ENCODE results near the gene PRLHR.

The PRLHR gene

DNA sequence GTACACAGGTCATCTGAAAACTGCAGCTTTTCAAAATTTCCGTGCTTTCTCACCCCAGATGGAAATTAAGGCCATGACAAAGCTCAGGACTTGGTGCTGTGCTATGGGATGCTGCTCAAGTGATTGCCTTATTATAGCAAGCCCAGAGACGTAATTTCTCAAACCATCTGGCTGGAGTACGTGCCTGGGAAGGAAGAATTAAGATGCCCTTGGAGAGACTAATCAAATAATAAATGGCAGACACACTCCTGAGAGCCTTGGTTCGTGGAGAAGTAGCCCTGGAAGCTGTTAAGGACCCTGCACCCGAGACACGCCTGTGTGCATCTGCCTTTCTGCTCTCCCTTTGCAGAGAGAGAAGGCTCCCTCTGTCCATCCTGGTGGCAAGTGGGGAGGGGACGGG, 38.3 kb upstream of the PRLHR start:
- no peak for TF ChIP-seq CREB1 (IDR thresholded peaks at IDR 0.05; ENCODE audit: low read depth)
- TF ChIP-seq TEAD4 (IDR thresholded peaks at IDR 0.05): no peak
- TF ChIP-seq, protein P1, sequence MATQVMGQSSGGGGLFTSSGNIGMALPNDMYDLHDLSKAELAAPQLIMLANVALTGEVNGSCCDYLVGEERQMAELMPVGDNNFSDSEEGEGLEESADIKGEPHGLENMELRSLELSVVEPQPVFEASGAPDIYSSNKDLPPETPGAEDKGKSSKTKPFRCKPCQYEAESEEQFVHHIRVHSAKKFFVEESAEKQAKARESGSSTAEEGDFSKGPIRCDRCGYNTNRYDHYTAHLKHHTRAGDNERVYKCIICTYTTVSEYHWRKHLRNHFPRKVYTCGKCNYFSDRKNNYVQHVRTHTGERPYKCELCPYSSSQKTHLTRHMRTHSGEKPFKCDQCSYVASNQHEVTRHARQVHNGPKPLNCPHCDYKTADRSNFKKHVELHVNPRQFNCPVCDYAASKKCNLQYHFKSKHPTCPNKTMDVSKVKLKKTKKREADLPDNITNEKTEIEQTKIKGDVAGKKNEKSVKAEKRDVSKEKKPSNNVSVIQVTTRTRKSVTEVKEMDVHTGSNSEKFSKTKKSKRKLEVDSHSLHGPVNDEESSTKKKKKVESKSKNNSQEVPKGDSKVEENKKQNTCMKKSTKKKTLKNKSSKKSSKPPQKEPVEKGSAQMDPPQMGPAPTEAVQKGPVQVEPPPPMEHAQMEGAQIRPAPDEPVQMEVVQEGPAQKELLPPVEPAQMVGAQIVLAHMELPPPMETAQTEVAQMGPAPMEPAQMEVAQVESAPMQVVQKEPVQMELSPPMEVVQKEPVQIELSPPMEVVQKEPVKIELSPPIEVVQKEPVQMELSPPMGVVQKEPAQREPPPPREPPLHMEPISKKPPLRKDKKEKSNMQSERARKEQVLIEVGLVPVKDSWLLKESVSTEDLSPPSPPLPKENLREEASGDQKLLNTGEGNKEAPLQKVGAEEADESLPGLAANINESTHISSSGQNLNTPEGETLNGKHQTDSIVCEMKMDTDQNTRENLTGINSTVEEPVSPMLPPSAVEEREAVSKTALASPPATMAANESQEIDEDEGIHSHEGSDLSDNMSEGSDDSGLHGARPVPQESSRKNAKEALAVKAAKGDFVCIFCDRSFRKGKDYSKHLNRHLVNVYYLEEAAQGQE (IDR thresholded peaks at IDR 0.05; ENCODE audit: low read depth): no peak
- TF ChIP-seq, protein P2, sequence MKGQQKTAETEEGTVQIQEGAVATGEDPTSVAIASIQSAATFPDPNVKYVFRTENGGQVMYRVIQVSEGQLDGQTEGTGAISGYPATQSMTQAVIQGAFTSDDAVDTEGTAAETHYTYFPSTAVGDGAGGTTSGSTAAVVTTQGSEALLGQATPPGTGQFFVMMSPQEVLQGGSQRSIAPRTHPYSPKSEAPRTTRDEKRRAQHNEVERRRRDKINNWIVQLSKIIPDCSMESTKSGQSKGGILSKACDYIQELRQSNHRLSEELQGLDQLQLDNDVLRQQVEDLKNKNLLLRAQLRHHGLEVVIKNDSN (IDR thresholded peaks at IDR 0.05): no peak
- TF ChIP-seq ZBTB7A (IDR thresholded peaks at IDR 0.05; ENCODE audit: low read depth): no peak
- TF ChIP-seq CEBPB (IDR thresholded peaks at IDR 0.05): no peak

DNA sequence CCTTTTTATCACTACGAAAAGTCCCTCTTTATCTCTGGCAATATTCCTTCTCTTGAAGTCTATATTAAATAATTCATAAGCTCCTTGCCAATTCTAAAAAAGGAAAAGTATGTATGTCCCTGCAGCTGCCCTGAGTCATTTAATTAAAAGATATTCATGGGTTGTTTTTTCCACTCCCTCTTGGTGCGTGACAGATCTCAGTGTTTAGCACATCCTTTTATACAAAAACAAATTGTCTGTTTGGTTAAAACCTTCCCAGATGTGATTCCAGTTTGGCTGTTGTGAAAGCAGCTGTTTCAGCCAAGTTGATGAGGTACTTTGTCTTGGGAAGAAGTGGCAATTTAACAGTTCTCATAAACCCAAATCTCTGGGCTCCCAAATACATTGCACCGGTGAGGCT, 33.8 kb upstream of the PRLHR start:
- TF ChIP-seq, protein P2 (IDR thresholded peaks at IDR 0.05): no peak
- TF ChIP-seq EP300 (IDR thresholded peaks at IDR 0.05; ENCODE audit: borderline replicate concordance): no peak
- TF ChIP-seq, protein P1 (IDR thresholded peaks at IDR 0.05; ENCODE audit: low read depth): no peak
- no peak for TF ChIP-seq CEBPB (IDR thresholded peaks at IDR 0.05)
- TF ChIP-seq TAF1 (IDR thresholded peaks at IDR 0.05; ENCODE audit: low read depth): no peak
- TF ChIP-seq CREB1 (IDR thresholded peaks at IDR 0.05; ENCODE audit: low read depth): no peak
- TF ChIP-seq, protein P3, sequence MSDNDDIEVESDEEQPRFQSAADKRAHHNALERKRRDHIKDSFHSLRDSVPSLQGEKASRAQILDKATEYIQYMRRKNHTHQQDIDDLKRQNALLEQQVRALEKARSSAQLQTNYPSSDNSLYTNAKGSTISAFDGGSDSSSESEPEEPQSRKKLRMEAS (IDR thresholded peaks at IDR 0.05): no peak
- no peak for TF ChIP-seq TEAD4 (IDR thresholded peaks at IDR 0.05)
- TF ChIP-seq NFIC (IDR thresholded peaks at IDR 0.05): no peak
- no peak for TF ChIP-seq YY1 (IDR thresholded peaks at IDR 0.05; ENCODE audit: low read depth)
- no peak for TF ChIP-seq ZBTB7A (IDR thresholded peaks at IDR 0.05; ENCODE audit: low read depth)
- no peak for TF ChIP-seq TCF12 (IDR thresholded peaks at IDR 0.05; ENCODE audit: low read depth)

DNA sequence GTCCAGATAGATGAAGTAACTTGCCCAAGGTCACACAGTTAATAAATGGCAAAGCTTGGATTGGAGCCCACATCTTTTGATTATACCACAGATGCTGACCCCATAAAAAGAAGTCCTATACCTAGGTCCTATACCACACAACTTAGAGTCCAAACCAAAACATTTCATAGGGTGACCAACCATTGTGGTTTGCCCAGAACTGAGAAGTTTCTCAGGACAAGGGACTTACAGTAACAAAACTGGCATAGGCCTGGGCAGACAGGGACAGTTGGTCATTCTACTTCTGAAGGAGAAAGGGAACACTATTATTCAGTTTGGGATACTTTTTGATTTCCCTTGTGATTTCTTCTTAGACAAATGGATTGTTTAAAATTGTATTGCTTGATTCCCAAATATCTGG, 32.9 kb upstream of the PRLHR start:
- no peak for TF ChIP-seq TCF12 (IDR thresholded peaks at IDR 0.05; ENCODE audit: low read depth)

DNA sequence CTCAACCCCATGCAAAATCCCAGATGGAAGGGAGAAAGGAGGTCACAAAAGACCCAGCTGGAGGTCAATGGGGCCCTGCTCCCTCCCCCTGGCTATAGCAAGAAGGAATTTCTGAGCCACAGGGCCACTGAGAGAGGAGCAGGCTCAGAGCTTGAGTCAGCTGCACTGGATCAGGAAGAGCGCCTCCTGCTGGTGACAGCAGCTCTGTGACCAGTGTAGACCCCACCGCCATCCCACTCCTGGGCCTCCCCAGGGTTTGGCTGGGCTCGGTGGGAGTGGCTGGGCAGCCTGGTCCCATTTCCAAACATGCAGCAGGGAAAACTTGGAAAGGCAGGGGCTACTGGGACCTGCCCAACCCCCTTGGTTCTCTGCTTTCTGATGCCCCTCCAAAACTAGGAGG, 31.5 kb upstream of the PRLHR start:
- no peak for TF ChIP-seq TCF12 (IDR thresholded peaks at IDR 0.05; ENCODE audit: low read depth)
- no peak for TF ChIP-seq EGR1 (IDR thresholded peaks at IDR 0.05)
- no peak for TF ChIP-seq CEBPB (IDR thresholded peaks at IDR 0.05)
- no peak for TF ChIP-seq TEAD4 (IDR thresholded peaks at IDR 0.05)
- no peak for TF ChIP-seq CREB1 (IDR thresholded peaks at IDR 0.05; ENCODE audit: low read depth)

DNA sequence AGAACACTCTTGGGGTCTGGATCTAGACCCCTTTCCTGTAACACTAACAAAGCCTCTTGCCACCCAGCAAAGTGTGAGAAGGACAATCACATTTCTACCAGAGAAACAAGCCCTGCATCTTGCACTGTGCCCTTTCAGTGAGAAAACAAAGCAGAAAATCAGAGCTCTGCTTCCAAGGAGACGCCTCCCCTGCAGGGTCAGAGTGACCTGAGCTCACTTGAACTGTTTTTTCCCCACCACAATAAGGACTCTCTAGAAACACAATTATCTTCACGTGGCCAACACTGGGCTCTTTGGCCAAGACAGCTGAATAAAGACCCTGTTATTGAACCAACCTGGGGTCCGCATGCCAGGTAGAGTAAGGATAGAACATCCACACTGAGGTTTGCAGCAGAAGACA, 30.1 kb upstream of the PRLHR start:
- TF ChIP-seq, protein P2 (IDR thresholded peaks at IDR 0.05): no peak
- TF ChIP-seq CEBPB (IDR thresholded peaks at IDR 0.05): no peak
- no peak for TF ChIP-seq ZBTB7A (IDR thresholded peaks at IDR 0.05; ENCODE audit: low read depth)
- TF ChIP-seq NFIC (IDR thresholded peaks at IDR 0.05): no peak
- no peak for TF ChIP-seq RAD21 (IDR thresholded peaks at IDR 0.05; ENCODE audit: low read depth)
- no peak for TF ChIP-seq EP300 (IDR thresholded peaks at IDR 0.05; ENCODE audit: borderline replicate concordance)
- TF ChIP-seq TEAD4 (IDR thresholded peaks at IDR 0.05): no peak
- TF ChIP-seq, protein P1 (IDR thresholded peaks at IDR 0.05; ENCODE audit: low read depth): no peak
- TF ChIP-seq TCF12 (IDR thresholded peaks at IDR 0.05; ENCODE audit: low read depth): no peak
- TF ChIP-seq CREB1 (IDR thresholded peaks at IDR 0.05; ENCODE audit: low read depth): no peak
- no peak for TF ChIP-seq EGR1 (IDR thresholded peaks at IDR 0.05)
- TF ChIP-seq, protein P3 (IDR thresholded peaks at IDR 0.05): no peak
- no peak for TF ChIP-seq TAF1 (IDR thresholded peaks at IDR 0.05; ENCODE audit: low read depth)
- no peak for TF ChIP-seq YY1 (IDR thresholded peaks at IDR 0.05; ENCODE audit: low read depth)
- TF ChIP-seq FOXM1 (IDR thresholded peaks at IDR 0.05; ENCODE audit: borderline replicate concordance, low read depth): no peak

Data from Ishikawa (cell line).